GM19455 (cell line): Measurements from ENCODE around the gene GRHL3.

Experiments used
- ATAC-seq: cut with Tn5 transposase; IDR thresholded peaks from one replicate; pipeline ENCODE4 v1.9.1; 2021; ENCODE audit not compliant: unreplicated experiment

GRHL3 gene

DNA sequence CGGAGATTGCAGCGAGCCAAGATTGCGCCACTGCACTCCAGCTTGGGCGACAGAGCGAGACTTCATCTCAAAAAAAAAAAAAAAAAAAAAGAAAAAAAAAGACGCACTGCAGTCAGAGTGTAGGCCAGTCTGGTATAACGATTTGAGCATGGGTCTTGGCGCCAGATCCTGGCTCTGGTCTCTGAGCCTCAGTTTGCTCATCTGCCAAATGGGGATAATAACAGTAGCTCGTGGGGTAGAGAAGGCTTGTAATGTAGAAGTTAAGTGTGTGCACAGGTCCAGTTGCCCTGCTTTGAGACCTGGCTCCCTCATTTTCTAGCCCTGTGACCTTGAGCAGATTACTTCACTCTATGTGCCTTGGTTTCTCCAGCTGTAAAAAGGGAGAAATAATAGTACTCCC is 26.3 kb upstream of the GRHL3 start:
- ATAC-seq = no peak

DNA sequence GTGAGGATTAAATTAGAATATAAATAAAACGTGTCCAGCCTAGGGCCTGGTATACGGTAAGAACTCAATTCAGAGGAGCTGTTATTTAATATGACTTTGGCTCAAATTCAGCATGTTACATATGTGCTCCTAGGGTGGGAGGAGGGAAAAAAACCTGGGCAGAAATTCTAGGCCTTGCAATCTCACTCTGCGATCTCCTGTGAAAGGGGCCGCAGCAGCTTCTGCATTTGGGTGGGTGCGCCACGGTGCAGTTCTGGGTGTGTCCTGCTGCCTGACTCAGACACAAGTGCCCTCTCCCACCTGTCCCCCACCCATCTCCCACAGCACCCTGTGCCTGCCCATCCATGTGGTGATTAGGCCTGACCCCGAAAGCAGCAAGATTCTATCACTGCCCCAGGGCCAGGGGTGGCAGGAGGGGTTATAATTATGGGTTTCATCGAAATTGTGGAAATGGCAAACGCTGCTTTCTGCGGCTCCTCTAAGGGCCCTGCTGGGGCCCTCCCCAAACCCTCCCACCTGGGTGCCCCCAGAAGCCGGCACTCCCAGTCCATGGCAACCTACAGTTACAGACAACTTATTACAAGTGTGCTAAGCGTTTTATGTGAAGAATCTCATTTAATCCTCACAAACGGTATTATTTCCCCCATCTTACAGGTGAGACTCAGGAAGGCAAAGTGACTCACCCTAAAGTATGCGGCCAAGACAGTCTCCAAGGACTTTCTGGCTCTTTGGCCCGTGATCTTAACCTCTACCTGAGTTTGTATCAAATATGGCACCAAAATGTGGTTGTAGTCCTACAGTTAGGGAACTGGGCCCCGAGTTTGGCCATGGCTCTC is 25.5 kb upstream of the GRHL3 start:
- ATAC-seq = no peak

DNA sequence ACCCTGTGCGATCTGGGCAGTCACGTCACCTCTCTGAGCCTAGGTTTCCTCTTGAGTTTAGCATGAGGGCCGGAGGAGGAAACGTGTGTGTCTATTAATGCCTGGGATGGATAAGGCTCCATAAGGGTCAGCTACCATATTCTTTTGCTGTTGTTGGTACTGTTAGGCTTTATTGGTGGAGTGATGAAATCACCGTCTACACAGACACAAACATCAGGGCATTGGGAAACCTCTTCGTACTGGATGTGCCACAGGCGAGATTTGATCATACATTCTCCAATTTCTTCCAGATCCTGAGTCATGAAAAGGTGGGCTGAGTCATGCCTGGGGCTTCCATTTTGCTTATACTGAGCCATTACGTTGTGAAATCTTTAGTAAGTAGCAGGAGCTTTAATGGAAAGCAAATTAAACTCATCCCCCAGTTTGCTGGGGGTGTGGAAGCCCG is 24.9 kb upstream of the GRHL3 start:
- ATAC-seq = no peak

DNA sequence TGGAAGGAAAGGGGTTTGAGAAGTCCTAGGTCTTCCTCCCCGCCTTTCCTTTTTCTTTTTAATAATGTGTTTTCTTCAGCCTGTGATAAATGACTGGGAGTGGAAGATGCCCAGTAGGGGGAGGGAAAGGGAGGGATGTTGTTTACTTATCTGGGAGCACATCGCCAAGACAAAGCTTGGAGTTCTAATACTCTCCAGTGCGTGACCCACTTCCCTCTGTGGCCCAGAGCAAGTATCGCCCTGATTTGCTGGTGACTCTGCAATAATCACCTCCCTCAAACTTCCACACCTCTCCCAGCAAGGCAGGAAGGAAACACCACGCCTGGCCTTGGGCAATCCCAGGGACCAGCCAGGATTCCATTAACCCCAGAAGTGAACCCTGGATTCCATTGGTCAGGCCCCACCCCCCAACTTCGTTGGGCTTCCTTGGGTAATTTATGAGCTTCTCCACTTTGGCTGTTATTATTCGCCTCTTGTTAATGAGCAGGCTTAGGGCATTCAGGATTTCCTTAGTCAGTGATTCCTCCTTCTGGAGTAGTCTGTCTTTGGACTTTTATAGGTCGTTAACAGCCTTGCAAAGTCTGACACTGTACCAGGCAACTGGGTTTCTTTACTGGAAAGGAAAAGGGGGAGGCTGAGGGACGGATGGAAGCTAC is 24.3 kb upstream of the GRHL3 start:
- ATAC-seq = no peak

DNA sequence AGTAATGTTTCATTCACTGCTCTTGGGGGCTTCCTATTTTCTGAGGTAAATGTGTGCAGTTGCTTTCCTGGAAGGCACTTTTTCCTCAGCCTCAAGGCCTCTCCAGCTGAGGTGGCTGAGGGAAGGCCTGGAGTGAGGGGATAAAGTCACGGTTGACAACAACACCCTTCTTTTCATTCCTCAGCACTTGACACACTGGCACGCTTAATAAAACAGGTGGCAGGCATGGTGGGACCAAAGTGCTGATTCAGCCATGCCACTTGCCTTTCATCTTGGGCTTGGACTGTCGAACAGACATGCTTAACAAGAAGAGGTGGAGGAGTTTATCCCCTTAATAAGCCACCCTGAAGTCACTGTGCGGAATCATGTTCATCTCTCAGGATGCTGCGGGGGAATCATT is 23.6 kb upstream of the GRHL3 start:
- ATAC-seq = no peak

DNA sequence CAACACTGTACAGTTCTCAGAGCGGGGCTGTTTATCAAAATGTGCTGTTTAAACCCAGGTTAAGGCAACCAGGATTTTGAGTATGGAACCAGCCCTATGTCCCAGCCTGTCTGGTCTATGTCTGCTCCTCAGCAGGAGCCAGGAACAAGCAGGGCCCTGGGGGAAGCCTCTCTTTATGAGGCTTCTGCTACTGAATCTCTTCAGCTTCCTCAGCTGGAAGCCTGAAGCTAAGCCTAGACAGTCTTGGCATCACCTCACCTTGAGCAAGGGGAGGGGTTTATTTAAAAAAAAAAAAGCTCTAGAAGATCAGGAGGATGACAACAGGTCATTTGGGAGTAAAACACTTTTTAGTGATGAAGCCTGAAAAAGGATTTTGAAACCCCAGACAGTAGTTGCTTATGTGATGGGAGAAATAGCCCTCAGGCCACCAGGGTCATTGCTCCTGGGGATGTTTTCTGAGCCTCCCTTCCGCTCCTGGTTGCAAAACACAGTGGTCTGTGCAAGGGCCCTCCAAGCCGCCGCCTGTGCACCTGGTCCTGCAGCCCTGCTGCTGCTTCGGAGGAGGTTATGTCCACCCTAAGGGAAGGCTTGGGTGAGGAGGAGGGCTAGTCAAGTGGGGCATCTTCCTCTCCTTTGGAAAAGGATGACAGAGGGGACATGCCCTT is 21.8 kb upstream of the GRHL3 start:
- no peak for ATAC-seq

DNA sequence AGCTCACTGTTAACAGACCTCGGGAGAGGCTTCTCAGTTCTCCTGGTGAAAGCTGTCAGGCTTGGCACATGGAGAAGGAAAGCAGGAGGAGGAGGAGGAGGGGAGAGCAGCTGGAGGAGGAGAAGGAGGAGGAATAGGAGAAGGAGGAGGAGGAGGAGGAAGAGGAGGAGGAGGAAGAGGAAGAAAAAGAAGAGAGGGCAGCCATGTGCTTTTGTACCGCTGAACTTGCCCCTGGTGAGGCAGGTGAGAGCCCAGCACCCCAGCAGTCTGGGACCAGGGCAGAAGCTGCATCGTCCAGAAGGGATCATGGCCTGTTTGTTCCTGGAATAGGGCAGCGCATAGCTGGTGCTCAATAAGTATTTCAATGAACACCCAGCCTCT is 21.3 kb upstream of the GRHL3 start:
- ATAC-seq = no peak

DNA sequence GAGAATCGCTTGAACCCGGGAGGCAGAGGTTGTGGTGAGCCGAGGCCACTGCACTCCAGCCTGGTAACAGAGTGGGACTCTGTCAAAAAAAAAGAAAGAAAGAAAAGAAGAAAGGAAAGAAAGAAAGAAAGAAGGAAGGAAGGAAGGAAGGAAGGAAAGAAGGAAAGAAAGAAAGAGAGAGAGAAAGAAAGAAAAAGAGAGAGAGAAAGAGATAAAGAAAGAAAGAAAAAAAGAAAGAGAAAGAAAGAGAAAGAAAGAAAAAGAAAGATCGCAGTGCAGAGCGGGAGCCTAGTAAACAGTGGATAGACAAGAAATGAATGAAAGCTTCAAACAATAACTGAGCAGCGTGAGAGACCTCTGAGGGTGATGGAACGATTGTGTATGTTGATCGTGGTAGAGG is 20.6 kb upstream of the GRHL3 start:
- no peak for ATAC-seq

DNA sequence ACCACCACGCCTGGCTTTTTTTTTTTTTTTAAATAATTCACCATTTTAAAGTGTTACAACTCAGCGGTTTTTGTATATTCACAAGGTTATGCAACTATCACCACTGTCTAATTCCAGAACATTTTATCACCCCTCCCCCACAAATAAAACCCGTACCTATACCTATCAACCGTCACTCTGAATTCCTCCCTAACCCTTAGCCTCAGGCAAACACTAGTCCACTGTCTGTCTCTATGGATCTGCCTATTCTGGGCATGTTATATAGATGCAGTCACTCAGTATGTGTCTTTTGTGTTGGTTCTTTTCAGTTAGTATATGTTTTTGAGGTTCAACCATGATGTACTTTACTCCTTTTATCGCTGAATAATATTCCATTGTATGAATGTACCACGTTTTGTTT is 19.3 kb upstream of the GRHL3 start:
- no peak for ATAC-seq

DNA sequence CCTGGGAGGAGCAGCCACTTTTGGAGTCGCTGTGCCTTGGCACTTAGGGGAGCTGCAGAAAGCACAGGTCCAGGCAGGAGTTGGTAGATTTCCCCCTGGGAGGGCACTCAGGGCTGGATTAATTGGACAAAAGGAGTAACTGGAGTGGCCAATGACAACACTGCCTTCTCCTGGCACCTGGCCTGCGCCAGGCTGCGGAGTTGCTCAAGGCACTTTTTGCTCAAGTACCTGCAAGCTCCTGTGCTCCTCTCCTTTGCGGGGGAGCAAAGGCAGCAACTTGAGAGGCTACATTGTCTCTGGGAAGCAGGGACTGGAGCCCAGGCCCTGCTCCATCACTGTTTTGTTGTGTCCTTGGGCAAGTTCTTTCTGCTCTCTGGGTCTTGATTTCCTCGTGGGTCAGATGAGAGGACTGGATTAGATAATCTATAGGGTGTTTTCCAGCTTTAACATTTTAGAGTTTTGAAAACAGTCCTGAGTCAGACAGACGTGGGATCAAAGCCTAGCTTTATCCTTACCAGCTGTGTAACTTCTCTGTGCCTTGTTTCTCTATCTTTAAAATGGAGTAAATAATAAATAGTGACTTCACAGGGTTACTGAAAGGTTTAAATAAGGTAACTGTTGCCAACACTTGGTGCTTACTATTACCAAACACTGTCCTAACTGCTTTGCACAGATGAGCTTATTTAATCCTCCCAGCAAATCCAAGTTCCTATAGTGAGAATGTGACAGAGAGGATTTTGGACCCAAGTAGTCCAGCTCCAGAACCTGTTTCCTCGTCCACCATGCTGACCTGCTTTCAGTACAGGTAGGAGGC is 18.0 kb upstream of the GRHL3 start:
- ATAC-seq = no peak

DNA sequence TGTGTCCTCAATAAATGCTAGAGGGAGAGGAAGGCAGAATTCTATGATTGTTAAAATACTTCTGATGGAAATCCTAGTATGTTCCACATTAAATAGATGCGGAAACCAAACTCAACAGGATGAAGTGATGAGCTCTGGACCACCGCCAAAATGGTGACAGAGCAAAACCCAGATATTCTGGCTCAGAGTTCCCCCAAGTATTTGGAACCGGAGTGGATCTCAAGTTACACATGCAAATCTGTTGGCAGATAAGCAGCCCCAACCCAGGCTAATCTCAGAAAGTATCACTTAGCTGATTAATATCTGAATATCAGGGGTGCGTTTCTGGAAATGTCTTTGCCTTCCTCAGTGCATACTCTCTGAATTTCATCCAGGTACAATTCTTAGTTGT is 17.4 kb upstream of the GRHL3 start:
- ATAC-seq = no peak

DNA sequence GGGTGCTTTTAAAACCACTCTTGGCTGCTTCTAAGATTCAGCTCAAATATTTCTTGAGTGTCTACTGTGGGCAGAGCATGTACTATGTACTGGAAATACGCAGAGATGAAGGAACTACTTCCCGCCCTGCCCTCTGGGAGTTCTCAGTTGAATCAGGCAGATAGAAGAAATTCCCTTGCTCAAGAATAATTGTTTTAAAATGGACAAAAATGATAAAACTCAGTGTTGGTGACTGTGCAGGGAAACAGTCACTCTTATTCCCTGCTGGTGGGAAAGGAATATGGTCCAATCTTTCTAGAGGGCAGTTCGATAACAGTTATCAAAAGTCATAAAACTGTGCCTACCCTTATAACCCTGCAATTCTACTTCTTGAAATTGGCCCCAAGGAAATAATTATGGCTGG is 16.9 kb upstream of the GRHL3 start:
- no peak for ATAC-seq

DNA sequence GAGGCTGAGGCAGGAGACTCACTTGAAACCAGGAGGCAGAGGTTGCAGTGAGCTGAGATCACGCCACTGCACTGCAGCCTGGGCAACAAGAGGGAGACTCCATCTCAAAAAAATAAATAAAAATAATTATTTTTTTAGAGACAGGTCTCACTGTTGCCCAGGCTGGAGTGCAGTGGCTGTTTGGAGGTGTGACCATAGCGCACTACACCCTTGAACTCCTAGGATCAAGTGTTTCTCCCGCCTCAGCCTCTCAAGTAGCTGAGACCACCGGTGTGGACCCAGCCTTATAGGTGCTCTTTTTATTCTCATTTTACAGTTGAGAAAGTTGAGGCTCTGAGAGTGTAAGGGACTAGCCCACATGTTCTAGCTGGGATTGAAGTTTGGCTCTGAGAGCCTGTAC is 15.6 kb upstream of the GRHL3 start:
- no peak for ATAC-seq

DNA sequence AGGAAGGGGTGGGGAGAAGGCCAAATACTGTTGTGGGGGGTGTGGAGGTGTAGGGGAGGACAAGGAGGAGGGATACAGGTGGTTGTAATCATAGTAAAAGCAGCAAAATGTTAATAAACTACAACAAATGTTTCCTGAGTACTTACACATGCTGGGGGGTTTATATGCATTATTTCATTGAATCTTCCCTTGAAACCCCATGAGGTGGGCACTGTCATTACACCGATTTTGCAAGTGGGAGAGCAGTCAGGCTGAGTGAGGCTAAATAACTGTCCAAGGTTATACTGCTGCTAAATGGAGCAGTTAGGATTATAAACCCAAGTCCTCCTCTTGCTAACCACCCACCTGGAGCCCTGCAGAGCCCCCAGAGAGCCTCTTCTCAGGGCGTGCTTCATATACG is 14.4 kb upstream of the GRHL3 start:
- no peak for ATAC-seq

DNA sequence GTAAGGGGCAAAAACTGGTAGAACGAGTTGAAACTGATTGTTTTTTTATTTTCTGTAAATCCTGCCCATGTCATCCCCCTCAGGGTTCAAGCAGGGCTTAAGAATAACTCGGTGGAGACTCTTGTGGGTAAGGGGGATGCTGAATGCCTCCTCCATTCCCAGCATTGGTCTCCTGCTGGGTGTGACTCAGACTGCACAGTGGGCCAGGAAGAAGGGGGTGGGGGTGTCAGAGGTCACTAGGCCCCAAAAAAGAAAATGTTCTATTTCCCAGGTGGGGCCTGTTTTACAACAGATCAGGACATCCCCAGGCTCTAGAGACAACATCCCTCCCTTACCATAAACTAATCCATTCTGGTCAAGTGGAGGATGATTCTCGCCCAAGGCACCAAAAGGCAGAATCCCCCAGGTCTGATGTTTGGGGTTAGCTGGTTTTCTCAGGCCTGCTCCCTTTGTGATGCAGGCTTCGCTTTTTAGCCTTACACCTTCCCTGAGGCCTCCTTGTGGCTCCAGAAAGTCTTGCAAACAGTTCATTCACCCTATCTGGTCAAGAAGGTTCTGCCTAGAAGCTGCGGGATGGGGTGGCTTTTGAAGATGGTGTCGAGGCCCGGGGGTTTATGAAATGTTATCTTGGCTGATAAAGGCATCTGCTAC is 10.7 kb upstream of the GRHL3 start:
- ATAC-seq = no peak

DNA sequence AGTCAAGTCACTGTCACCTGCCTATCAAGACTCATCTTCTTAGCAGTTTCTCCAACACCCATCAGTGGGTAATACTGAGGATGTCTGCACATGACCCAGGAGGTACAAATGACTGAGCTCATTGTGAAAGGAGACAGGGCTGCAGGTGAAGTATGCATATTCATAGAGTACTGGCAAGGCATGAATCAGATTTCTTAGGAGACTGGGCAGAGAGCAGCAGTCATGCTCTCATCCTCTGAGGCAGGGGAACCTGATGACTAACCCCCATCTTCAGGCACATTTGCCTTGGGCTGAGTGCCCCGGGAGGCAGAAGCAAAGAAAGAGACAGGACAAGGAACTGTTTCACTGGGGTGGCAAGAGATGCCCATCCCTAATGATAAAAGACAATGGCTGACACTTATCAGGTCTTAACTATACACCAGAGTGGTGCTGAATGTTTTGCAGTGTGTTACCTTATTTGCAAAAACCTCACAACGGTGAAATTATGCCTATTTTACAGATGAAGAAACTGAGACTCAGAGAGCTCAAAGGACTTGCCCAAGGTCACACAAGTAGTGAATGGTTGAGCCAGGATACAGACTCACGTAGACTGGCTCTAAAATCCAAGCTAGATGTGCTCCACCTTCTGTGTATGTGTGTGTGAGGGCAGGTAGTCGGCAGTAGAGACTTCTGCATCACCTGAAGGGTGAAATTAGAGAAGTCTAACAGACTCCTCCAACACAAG is 9.2 kb upstream of the GRHL3 start:
- ATAC-seq = no peak

DNA sequence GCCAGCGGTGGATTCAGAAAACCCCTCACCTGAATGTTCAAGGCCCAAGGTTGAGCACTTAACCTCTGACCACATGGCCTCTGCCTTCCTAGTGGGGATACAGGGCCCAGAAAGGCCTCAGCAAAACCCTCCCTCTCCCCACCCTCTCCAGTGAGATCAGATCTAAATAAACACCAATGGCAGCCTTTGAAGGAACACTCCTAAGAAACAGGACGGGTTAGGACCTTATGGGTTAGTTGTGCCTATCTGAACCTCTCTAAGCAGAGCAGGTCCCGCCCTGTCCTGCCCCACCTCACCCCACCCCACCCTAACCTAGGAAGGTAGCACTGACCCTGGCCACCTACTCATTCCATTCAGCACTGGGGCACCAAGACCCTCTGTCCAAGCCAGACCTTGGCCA is 7.9 kb upstream of the GRHL3 start:
- no peak for ATAC-seq

DNA sequence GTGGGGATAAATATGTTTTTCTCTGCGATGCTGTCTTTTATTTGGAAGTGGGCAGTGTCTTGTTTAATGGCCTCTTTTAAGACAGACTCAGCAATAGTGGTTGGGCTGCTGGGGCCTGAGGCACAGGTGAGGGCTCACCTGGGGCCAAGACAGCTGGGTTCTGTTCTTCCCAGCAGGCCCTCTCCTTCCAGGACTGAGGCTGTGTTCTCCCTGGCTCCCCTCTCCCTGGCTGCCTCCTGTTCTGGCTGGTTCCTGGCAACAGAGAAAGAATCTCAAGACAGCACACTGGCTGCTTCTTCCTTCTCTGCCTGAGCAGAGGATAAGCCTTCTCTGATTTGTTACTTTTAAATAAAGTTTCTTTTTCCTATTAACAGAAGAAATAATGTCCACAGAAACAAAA is 7.4 kb upstream of the GRHL3 start:
- no peak for ATAC-seq

DNA sequence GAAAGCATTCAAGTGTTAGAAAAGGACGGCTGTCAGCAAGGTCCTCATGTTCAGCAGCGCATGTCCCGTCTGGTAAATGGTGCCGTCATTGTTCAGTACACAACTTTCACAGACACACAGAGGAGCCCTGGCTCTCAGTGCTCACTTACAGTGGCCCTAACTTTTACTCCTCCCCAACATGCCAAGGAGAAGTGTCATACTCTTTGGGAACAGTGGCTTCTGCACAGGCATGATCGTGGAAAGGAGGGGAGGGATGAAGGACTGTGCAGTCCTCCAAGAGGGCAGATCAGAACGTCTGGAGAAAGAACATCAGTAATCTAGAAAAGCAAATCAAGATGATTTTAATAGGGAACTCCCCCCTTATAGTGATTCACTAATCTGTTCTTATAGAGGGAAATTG is 3.8 kb upstream of the GRHL3 start:
- ATAC-seq = no peak

DNA sequence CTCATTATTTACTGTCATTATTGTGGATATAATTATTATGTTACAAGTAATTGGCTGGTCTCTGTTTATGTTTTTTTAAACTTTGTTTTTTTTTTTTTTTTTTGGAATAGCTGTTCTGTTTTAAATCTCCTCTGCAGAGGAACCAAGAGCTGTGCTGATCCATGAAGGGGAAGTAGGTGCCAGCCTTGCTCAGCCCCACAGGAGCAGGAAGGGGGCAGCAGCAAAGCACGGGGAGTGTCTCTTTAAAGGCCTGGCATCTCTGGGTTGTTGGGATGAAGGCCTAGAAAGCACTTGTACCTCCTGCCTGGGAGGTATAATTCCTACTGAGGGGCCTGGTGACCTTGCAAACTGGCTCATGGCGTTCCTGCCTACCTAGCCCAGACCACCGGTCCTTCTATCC is 2.5 kb upstream of the GRHL3 start:
- ATAC-seq = no peak
